OCI-LY3 (cell line): Measurements from ENCODE around the gene LSP1.

ENCODE experiments used
- H2AFZ ChIP-seq: fragments of 200-600, 300-600 bp; shearing (Covaris generic); 2 replicates; pipeline ENCODE4 v1.6.0; 2014; ENCODE audit warnings: antibody characterized with exemption, low read depth, low read length
- H3K27ac ChIP-seq: fragments of 200-600, 300-600 bp; sonication (generic); 2 replicates; pipeline ENCODE4 v1.5.1; 2014; ENCODE audit warnings: mild to moderate bottlenecking, low read length, moderate library complexity, mixed read lengths
- H3K27me3 ChIP-seq: fragments of 200-600, 300-600 bp; sonication (generic); 2 replicates; pipeline ENCODE4 v1.6.1; 2014; ENCODE audit warnings: low read depth, low read length, mixed read lengths
- H3K36me3 ChIP-seq: fragments of 200-600, 300-600 bp; sonication (generic); replicated peaks from 2 replicates; pipeline ENCODE3; 2014; ENCODE audit warnings: low read depth, low read length, mixed read lengths
- H3K4me1 ChIP-seq: fragments of 300-600, 200-600 bp; sonication (generic); 2 replicates; pipeline ENCODE4 v1.6.1; 2014; ENCODE audit warnings: low read length, mixed read lengths
- H3K4me2 ChIP-seq: fragments of 200-600, 300-600 bp; sonication (generic); 2 replicates; pipeline ENCODE4 v1.6.1; 2014; ENCODE audit warnings: low read length, mixed read lengths
- H3K4me3 ChIP-seq: fragments of 300-600, 200-600 bp; sonication (generic); 2 replicates; pipeline ENCODE4 v1.5.1; 2014; ENCODE audit warnings: antibody characterized with exemption, mild to moderate bottlenecking, low read length, moderate library complexity
- H3K79me2 ChIP-seq: fragments of 300-600, 200-600 bp; shearing (Covaris generic); 2 replicates; pipeline ENCODE4 v1.6.1; 2014; ENCODE audit warnings: mild to moderate bottlenecking, low read length, mixed read lengths
- H3K9ac ChIP-seq: fragments of 300-600, 200-600 bp; shearing (Covaris generic); 2 replicates; pipeline ENCODE4 v1.6.0; 2014; ENCODE audit warnings: mild to moderate bottlenecking, low read length, moderate library complexity
- H3K9me3 ChIP-seq: fragments of 200-600, 300-600 bp; shearing (Covaris generic); 2 replicates; pipeline ENCODE4 v1.6.1; 2014; ENCODE audit warnings: low read length, mixed read lengths; ENCODE audit not compliant: insufficient read depth
- H4K20me1 ChIP-seq: fragments of 200-600, 300-600 bp; sonication (generic); 2 replicates; pipeline ENCODE4 v1.6.1; 2016; ENCODE audit warnings: low read length, mixed read lengths; ENCODE audit not compliant: insufficient read depth
- EZH2phosphoT487 ChIP-seq: fragments of 200-600 bp; shearing (Covaris generic); IDR thresholded peaks from 2 replicates; pipeline ENCODE4 v1.6.1; 2018; ENCODE audit warnings: antibody characterized with exemption, mixed run types, low read depth
- TF ChIP-seq, protein P1 (sequence below): fragments of 200-600, 300-600 bp; sonication (generic); IDR thresholded peaks from 2 replicates; pipeline ENCODE4 v1.5.1; 2014; ENCODE audit warnings: antibody characterized with exemption, low read length, low read depth

The LSP1 gene

GRCh38 chr11:1837171-1838076 is 15.5 kb upstream of the LSP1 start:
- TF ChIP-seq, protein P1, sequence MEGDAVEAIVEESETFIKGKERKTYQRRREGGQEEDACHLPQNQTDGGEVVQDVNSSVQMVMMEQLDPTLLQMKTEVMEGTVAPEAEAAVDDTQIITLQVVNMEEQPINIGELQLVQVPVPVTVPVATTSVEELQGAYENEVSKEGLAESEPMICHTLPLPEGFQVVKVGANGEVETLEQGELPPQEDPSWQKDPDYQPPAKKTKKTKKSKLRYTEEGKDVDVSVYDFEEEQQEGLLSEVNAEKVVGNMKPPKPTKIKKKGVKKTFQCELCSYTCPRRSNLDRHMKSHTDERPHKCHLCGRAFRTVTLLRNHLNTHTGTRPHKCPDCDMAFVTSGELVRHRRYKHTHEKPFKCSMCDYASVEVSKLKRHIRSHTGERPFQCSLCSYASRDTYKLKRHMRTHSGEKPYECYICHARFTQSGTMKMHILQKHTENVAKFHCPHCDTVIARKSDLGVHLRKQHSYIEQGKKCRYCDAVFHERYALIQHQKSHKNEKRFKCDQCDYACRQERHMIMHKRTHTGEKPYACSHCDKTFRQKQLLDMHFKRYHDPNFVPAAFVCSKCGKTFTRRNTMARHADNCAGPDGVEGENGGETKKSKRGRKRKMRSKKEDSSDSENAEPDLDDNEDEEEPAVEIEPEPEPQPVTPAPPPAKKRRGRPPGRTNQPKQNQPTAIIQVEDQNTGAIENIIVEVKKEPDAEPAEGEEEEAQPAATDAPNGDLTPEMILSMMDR = peak; percentile 80
- no peak for TF ChIP-seq EZH2phosphoT487
- Histone ChIP-seq H3K4me2 (peak overlapping the region; percentile 57), H2AFZ (no peak overlapping the region), H3K36me3 (no peaks in the 10 kb centered on the region), H3K27me3 (peaks cover 35% of the 10 kb centered on the region), H3K4me3 (peak overlapping the region; percentile 48), H3K9ac (peak overlapping the region; percentile 29; the same call in 1 of the 2 replicates), H4K20me1 (no peaks in the 10 kb centered on the region), H3K27ac (no peak overlapping the region), H3K9me3 (no peaks in the 10 kb centered on the region), H3K79me2 (no peaks in the 10 kb centered on the region), H3K4me1 (peaks cover 42% of the 10 kb centered on the region)

DNA sequence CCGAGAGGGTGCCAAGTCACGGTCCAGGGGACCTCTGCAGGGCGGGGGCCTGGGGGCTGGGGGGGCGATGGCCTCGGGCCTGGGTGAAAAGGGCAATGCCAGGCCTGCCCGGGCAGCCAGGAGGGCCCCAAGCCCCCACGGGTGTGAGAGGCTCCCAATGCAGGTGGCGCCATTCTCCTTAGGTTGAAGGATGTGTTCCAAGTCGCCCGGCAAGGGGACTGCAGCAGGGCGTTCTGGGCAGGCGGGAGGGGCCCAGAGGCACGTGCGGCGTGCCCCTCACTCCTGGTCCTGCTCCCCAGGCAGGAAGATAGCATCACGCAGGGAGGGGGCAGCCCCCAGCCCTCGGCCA is 14.8 kb upstream of the LSP1 start:
- no peak for TF ChIP-seq EZH2phosphoT487
- TF ChIP-seq, protein P1 = no peak
- peaks cover 35% of the 10 kb centered on the region for H3K27me3 ChIP-seq
- peak overlapping the region; percentile 29; the same call in 1 of the 2 replicates for H3K9ac ChIP-seq
- no peaks in the 10 kb centered on the region for H3K79me2 ChIP-seq
- peak overlapping the region; percentile 57 for H3K4me2 ChIP-seq
- no peak overlapping the region for H2AFZ ChIP-seq
- H3K36me3 ChIP-seq = no peaks in the 10 kb centered on the region
- peaks cover 42% of the 10 kb centered on the region for H3K4me1 ChIP-seq
- no peaks in the 10 kb centered on the region for H4K20me1 ChIP-seq
- no peak overlapping the region for H3K27ac ChIP-seq
- peak overlapping the region; percentile 48 for H3K4me3 ChIP-seq
- no peaks in the 10 kb centered on the region for H3K9me3 ChIP-seq

GRCh38 chr11:1838426-1839144 is 14.3 kb upstream of the LSP1 start, which contains the start of gene TNNI2:
TSS of gene TNNI2 (plus strand) at chr11:1838981. CDS start at chr11:1839697, 716 bp downstream.
- Histone ChIP-seq H3K4me1 (peaks cover 48% of the 10 kb centered on the region), H3K9ac (peak within 1 kb of the TSS; percentile 63; the same call in 1 of the 2 replicates), H3K27me3 (peaks cover 38% of the 10 kb centered on the region), H3K79me2 (no peaks in the 10 kb centered on the region), H3K27ac (0 out of 2 replicates have a peak within 1 kb of the TSS, but pooled peaks have one; percentile 29), H3K4me2 (peak within 1 kb of the TSS; percentile 86), H4K20me1 (no peaks in the 10 kb centered on the region), H3K36me3 (no peaks in the 10 kb centered on the region), H3K4me3 (peak within 1 kb of the TSS; percentile 72), H2AFZ (no peak within 1 kb of the TSS), H3K9me3 (no peaks in the 10 kb centered on the region)
- no peak for TF ChIP-seq EZH2phosphoT487
- TF ChIP-seq, protein P1 = no peak
